GM23338 (cell line): Measurements from ENCODE around the gene RPL39L. TPM values are rescaled to one million over a fixed set of nuclear protein-coding genes. Genes with fewer than 3 reads are reported as not detected.

Experiments
- CTCF ChIP-seq, 2 experiments: fragments of 200-600 bp in 1 of 2; sonication (generic) in 1 of 2; conservative IDR thresholded peaks; 2 replicates each; pipeline versions ENCODE4 v1.5.1 to v1.6.1; 2016 to 2017; ENCODE audit warnings: antibody characterized with exemption in 2 of 2, low read depth in 2 of 2, mild to moderate bottlenecking in 2 of 2, moderate library complexity in 1 of 2
- NANOG ChIP-seq: IDR thresholded peaks from 2 replicates; pipeline ENCODE4 v1.6.1; 2016; ENCODE audit warnings: antibody characterized with exemption, borderline replicate concordance
- REST ChIP-seq: IDR thresholded peaks from one replicate; pipeline ENCODE4 v1.6.1; 2018; ENCODE audit warnings: antibody characterized with exemption; ENCODE audit not compliant: unreplicated experiment
- ZNF114 ChIP-seq: fragments of 250-450 bp; sonication (Bioruptor Pico); IDR thresholded peaks from 2 replicates; pipeline ENCODE4 v1.5.0; 2020; ENCODE audit warnings: mild to moderate bottlenecking, moderate library complexity
- polyA plus RNA-seq: library from polyadenylated mRNA; unstranded; fragments of >200 nt; fragmentation: Nextera tagmentation; extraction: Ambion mirVana; gene quantifications from 2 replicates; pipeline ENCODE4 v1.2.1, GENCODE V29; 2016
- total RNA-seq: library from RNA; depleted of rRNA; stranded (reverse); fragments of >200 nt; shearing (Covaris generic); gene quantifications from 2 replicates; pipeline ENCODE4 v1.2.3, GENCODE V29; 2014; rRNA removed

RPL39L gene
- total and polyA plus RNA-seq, 2 experiments from 2014 or later = 70.6 to 155 TPM

DNA sequence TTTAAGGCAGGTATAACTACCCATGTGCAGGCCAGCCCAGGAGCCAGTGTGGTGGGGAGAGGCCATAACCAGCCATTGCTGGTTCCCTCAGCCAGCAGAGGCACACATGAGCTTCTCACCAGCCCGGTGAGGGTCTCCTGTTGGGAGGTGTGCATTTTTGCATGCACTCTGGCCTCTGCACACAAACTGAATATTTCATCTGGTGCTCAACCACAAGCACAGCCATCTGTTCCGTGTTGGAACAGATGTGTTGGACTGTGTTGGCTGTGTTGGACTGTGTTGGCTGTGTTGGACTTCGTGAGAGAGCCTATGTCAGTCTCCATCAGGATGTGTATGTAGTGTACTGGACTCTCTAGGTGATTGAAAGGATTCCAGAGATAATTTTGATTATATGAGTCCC lies 67.2 kb downstream of the RPL39L start (continued):
- TF ChIP-seq CTCF (conservative IDR thresholded peaks at IDR 0.05; ENCODE audit: low read depth in 2 of 2) (no peak), NANOG (no peak), REST (no peak), ZNF114 (CRISPR knock-in tag) (no peak)

Other genes with a start within 250 kb of the RPL39L start
- 51.6 and 65.1 TPM in 2 replicates for gene ST6GAL1, start 209.0 kb downstream of the RPL39L start, total RNA-seq
- 13.5 and 17.6 TPM in 2 replicates for gene ST6GAL1, start 209.0 kb downstream of the RPL39L start, polyA plus RNA-seq
- gene RTP1, start 58.0 kb upstream of the RPL39L start, total RNA-seq = 4.4 and 5.9 TPM in 2 replicates
- gene RTP1, start 58.0 kb upstream of the RPL39L start, polyA plus RNA-seq = 5.4 and 6.3 TPM in 2 replicates
- gene MASP1, start 152.2 kb upstream of the RPL39L start, total RNA-seq = 1.6 and 5.9 TPM in 2 replicates
- 1.4 and 3.0 TPM in 2 replicates for gene MASP1, start 152.2 kb upstream of the RPL39L start, polyA plus RNA-seq
- gene RTP4, start 228.9 kb upstream of the RPL39L start, total RNA-seq = not detected in 2 replicates
- not detected in 2 replicates for gene RTP4, start 228.9 kb upstream of the RPL39L start, polyA plus RNA-seq